HepG2 (cell line): ENCODE data around the gene PPP1R12B. TPM values are rescaled to one million over a fixed set of nuclear protein-coding genes. Genes with fewer than 3 reads are reported as not detected.

Source experiments
- ATAD3A ChIP-seq: sonication (generic); formaldehyde crosslinking; IDR thresholded peaks from 2 replicates; pipeline ENCODE4 v1.4.0; 2020; ENCODE audit warnings: missing genetic modification reagents
- ATM ChIP-seq: fragments of 450-650 bp; IDR thresholded peaks from 2 replicates; pipeline ENCODE4 v1.7.1; 2017; ENCODE audit warnings: mild to moderate bottlenecking, borderline replicate concordance
- BATF2 ChIP-seq: sonication (generic); formaldehyde crosslinking; IDR thresholded peaks from 2 replicates; pipeline ENCODE4 v1.8.0; 2022; ENCODE audit warnings: mild to moderate bottlenecking, missing genetic modification reagents, moderate library complexity
- EP300 ChIP-seq, 3 experiments: sonication (generic) in 1 of 3; formaldehyde crosslinking in 1 of 3; IDR thresholded peaks; 2 replicates each; pipeline versions ENCODE4 v1.5.1 to v1.6.1; 2011 to 2020; ENCODE audit warnings: low read depth in 2 of 3, low read length in 2 of 3, borderline replicate concordance in 1 of 3, improper control_type of control experiment in 1 of 3, mild to moderate bottlenecking in 1 of 3, missing genetic modification reagents in 1 of 3, moderate library complexity in 1 of 3
- FOXO4 ChIP-seq: sonication (generic); formaldehyde crosslinking; conservative IDR thresholded peaks from 2 replicates; pipeline ENCODE4 v1.8.1; 2023; ENCODE audit warnings: missing genetic modification reagents
- IRF1 ChIP-seq: sonication (generic); formaldehyde crosslinking; IDR thresholded peaks from 2 replicates; pipeline ENCODE4 v1.4.0; 2020; ENCODE audit warnings: low read depth, mild to moderate bottlenecking, missing genetic modification reagents
- TEAD3 ChIP-seq: optimal IDR thresholded peaks from 2 replicates; pipeline ENCODE3; 2016; ENCODE audit warnings: borderline replicate concordance
- YY1 ChIP-seq: IDR thresholded peaks from 2 replicates; pipeline ENCODE4 v1.6.1; 2011; ENCODE audit warnings: low read length, low read depth, moderate library complexity, mild to moderate bottlenecking; ENCODE audit not compliant: insufficient read depth, insufficient replicate concordance
- ZC3H13 ChIP-seq: sonication (generic); formaldehyde crosslinking; IDR thresholded peaks from 2 replicates; pipeline ENCODE4 v1.8.1; 2023; ENCODE audit warnings: mild to moderate bottlenecking, missing genetic modification reagents, moderate library complexity
- ZFP36L1 ChIP-seq: sonication (generic); formaldehyde crosslinking; IDR thresholded peaks from 2 replicates; pipeline ENCODE4 v1.8.0; 2022; ENCODE audit warnings: mild to moderate bottlenecking, missing genetic modification reagents, moderate library complexity
- ZNF225 ChIP-seq: sonication (generic); formaldehyde crosslinking; IDR thresholded peaks from 2 replicates; pipeline ENCODE4 v1.4.0; 2020; ENCODE audit warnings: mild to moderate bottlenecking, missing genetic modification reagents
- ZNF326 ChIP-seq: sonication (generic); formaldehyde crosslinking; IDR thresholded peaks from 2 replicates; pipeline ENCODE4 v1.4.0; 2020; ENCODE audit warnings: missing genetic modification reagents, borderline replicate concordance
- ZNF329 ChIP-seq: sonication (generic); formaldehyde crosslinking; IDR thresholded peaks from 2 replicates; pipeline ENCODE4 v1.9.0; 2021; ENCODE audit warnings: low read depth, mild to moderate bottlenecking, missing genetic modification reagents
- ZNF572 ChIP-seq: sonication (generic); formaldehyde crosslinking; IDR thresholded peaks from 2 replicates; pipeline ENCODE4 v1.5.1; 2020; ENCODE audit warnings: mild to moderate bottlenecking, missing genetic modification reagents
- ZNF703 ChIP-seq: sonication (generic); formaldehyde crosslinking; IDR thresholded peaks from 2 replicates; pipeline ENCODE4 v1.5.1; 2020; ENCODE audit warnings: missing genetic modification reagents, mild to moderate bottlenecking, moderate library complexity, borderline replicate concordance
- ZNF780A ChIP-seq: sonication (generic); formaldehyde crosslinking; IDR thresholded peaks from 2 replicates; pipeline ENCODE4 v1.8.0; 2022; ENCODE audit warnings: mild to moderate bottlenecking, missing genetic modification reagents, moderate library complexity
- ZSCAN21 ChIP-seq: sonication (generic); formaldehyde crosslinking; IDR thresholded peaks from 2 replicates; pipeline ENCODE4 v1.8.0; 2022; ENCODE audit warnings: mild to moderate bottlenecking, missing genetic modification reagents, moderate library complexity, borderline replicate concordance
- polyA plus RNA-seq, 8 experiments: library from polyadenylated mRNA; depleted of rRNA in 3 of 8; stranded (reverse) in 7 of 8; unstranded in 1 of 8; fragments of >200 nt; fragmentation: Illumina TruSeq in 4 of 8; extraction: Trizol in 4 of 8; gene quantifications; 2 replicates each; pipeline versions ENCODE4 v1.2.1 to v1.2.3, GENCODE V29; 2011 to 2016; ENCODE audit warnings: low read depth in 4 of 8, missing spikeins in 1 of 8, mixed read lengths in 1 of 8; ENCODE audit not compliant: insufficient read depth in 1 of 8
- total RNA-seq, 5 experiments: library from RNA; depleted of rRNA; stranded (reverse); fragments of >200 nt; fragmentation: Illumina TruSeq; extraction: Trizol; gene quantifications; 2 replicates each; pipeline ENCODE4 v1.2.3, GENCODE V29; 2016; ENCODE audit warnings: low read depth in 1 of 5
- TF ChIP-seq, protein P1 (sequence below): sonication (generic); formaldehyde crosslinking; IDR thresholded peaks from 2 replicates; pipeline ENCODE4 v1.5.0; 2020; ENCODE audit warnings: mild to moderate bottlenecking, missing genetic modification reagents
- TF ChIP-seq, protein P2 (sequence below): sonication (generic); formaldehyde crosslinking; IDR thresholded peaks from 2 replicates; pipeline ENCODE4 v1.8.0; 2022; ENCODE audit warnings: mild to moderate bottlenecking, missing genetic modification reagents, moderate library complexity

The PPP1R12B gene
- total and polyA plus RNA-seq, 2 of the 13 experiments (the other 11 are each of a cell fraction or from before 2014, with no cell fraction given) = 12.0 to 13.6 TPM

DNA sequence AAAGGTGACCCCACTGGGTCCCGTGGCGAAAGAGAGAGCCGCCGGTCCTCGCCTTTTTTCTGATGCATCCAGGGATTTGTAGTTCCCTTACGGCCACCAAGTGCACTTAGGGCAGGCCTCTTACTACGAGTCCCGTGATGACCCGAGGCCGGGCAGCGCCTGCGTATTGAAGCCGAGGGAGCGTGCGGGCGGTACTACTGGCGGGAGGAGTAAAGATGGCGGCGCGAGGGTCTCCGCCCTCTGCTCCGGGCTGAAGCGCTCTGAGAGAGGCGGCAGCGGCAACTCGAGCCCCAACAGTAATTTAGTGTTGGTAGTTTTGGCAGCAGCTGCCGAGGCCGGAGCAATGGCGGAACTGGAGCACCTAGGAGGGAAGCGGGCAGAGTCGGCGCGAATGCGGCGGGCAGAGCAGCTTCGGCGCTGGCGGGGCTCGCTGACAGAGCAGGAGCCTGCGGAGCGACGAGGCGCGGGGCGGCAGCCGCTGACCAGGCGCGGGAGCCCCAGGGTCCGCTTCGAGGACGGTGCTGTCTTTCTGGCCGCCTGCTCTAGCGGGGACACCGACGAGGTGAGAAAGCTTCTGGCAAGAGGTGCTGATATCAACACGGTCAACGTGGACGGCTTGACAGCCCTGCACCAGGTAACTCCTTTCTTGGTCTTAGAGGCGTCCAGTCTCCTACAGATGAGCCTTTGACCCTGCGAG is at the start of gene PPP1R12B (continued):
- TF ChIP-seq, protein P1, sequence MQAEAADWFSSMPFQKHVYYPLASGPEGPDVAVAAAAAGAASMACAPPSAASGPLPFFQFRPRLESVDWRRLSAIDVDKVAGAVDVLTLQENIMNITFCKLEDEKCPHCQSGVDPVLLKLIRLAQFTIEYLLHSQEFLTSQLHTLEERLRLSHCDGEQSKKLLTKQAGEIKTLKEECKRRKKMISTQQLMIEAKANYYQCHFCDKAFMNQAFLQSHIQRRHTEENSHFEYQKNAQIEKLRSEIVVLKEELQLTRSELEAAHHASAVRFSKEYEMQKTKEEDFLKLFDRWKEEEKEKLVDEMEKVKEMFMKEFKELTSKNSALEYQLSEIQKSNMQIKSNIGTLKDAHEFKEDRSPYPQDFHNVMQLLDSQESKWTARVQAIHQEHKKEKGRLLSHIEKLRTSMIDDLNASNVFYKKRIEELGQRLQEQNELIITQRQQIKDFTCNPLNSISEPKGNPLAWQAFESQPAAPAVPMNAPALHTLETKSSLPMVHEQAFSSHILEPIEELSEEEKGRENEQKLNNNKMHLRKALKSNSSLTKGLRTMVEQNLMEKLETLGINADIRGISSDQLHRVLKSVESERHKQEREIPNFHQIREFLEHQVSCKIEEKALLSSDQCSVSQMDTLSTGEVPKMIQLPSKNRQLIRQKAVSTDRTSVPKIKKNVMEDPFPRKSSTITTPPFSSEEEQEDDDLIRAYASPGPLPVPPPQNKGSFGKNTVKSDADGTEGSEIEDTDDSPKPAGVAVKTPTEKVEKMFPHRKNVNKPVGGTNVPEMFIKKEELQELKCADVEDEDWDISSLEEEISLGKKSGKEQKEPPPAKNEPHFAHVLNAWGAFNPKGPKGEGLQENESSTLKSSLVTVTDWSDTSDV (CRISPR knock-in tag) = peak; percentile 79; the same call in 1 of the 2 replicates
- TF ChIP-seq ZNF703 (CRISPR knock-in tag) (0 out of 2 replicates have a peak, but pooled peaks have one; percentile 45), ZNF326 (CRISPR knock-in tag) (no peak), ZFP36L1 (CRISPR knock-in tag) (no peak), ZNF572 (CRISPR knock-in tag) (peak; percentile 72; the same call in 1 of the 2 replicates), ZNF780A (CRISPR knock-in tag) (no peak), TEAD3 (CRISPR knock-in tag) (peak; percentile 17), FOXO4 (no peak), ZNF225 (CRISPR knock-in tag) (peak; percentile 79; the same call in 1 of the 2 replicates), IRF1 (CRISPR knock-in tag) (peak; percentile 62; the same call in 1 of the 2 replicates), ATAD3A (CRISPR knock-in tag) (no peak), ZNF329 (CRISPR knock-in tag) (0 out of 2 replicates have a peak, but pooled peaks have one; percentile 30), BATF2 (CRISPR knock-in tag) (no peak), YY1 (peak; percentile 98), ATM (no peak), ZC3H13 (CRISPR knock-in tag) (no peak), EP300 (IDR thresholded peaks at IDR 0.05; ENCODE audit: low read depth in 2 of 2, low read length in 2 of 2) (peak in 1 of 2 experiments; percentile 55; a peak in 2 of 4 replicates), EP300 (CRISPR knock-in tag; IDR thresholded peaks at IDR 0.05; ENCODE audit: borderline replicate concordance) (no peak), ZSCAN21 (CRISPR knock-in tag) (peak; percentile 78)
- TF ChIP-seq, protein P2, sequence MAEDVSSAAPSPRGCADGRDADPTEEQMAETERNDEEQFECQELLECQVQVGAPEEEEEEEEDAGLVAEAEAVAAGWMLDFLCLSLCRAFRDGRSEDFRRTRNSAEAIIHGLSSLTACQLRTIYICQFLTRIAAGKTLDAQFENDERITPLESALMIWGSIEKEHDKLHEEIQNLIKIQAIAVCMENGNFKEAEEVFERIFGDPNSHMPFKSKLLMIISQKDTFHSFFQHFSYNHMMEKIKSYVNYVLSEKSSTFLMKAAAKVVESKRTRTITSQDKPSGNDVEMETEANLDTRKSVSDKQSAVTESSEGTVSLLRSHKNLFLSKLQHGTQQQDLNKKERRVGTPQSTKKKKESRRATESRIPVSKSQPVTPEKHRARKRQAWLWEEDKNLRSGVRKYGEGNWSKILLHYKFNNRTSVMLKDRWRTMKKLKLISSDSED (CRISPR knock-in tag) = no peak
